ENCODE results near the gene KRT78.
A peak's percentile ranks its signal among the peaks of the same experiment; 100 is the strongest.
"Not testable (repeated sequence)": the region's sequence is repeated elsewhere in the genome, so short reads cannot be mapped to it uniquely, and the experiment has no call there.

The KRT78 gene

GRCh38 chr12:52871291-52872039, 22.7 kb upstream of the KRT78 start:
- DNase-seq = peak in 1 of 5 experiments; percentile 6

GRCh38 chr12:52870361-52871290, 21.8 kb upstream of the KRT78 start:
- peak; percentile 43 to 70 (median 64) for DNase-seq

- peak in 2 of 5 experiments; percentile 29 to 41 for DNase-seq
Observed at GRCh38 chr12:52867642-52868041, 18.8 kb upstream of the KRT78 start.

DNA sequence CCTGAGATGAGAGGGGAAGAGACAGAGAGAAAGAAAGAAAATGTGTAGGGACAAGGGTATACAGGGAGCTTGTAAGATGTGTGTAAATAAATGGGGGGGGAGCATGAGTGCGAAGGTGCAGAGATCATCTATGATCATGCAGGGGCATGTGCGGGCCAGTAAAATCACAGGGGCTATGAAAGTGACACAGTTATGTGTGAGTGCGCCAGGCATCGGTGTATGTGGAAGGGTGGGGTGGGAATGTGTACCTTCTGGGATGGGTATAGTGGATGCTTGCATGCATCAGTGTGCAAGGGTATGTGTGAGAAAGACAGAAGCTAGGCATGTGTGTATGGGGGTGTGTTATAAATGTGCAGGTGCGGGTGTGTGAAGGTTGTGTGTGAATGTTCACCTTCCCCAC, 18.4 kb upstream of the KRT78 start:
- no peak for DNase-seq

DNA sequence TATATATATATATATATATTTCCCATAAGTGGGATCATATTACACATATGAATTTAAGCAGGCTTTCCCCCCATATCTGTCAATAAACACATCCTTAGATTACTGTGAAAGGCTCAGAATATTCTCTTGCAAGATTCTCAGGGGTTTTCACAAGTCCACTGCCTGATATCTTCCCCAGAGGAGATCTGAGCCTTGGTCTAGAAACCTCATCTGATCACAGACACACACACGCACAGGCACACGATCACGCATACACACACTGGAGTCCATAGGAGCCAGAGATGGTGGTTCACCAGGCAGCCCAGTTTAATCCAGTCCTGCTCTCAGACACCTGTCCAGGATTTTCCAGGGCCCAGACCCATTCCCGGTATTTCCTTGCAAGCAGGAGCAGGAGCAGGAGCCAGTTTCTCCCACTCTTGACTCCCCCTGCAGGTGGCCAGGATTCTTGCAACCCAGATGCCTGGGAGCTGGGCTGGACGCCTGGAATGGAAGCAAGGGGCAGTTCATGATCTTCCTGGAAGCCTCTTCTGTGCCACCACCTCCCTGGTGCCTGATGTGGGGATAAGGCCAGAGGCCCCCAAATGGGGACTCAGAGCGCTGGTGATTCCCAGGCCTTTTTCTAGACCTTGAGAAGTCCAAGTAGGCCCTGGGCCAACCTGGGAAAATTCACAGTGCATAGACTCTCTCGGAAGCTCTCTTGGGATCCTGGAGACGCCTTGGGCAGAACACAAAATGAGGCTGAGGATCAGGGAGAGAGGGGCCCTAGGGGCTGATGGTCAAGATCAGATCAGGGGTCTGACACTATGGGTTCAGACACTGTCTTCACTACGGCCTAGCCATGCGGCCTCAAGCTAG, 16.5 kb upstream of the KRT78 start:
- peak in 1 of 5 experiments; percentile 26 for DNase-seq

- DNase-seq = no peak
Observed at GRCh38 chr12:52862023-52862422, 13.2 kb upstream of the KRT78 start.

DNA sequence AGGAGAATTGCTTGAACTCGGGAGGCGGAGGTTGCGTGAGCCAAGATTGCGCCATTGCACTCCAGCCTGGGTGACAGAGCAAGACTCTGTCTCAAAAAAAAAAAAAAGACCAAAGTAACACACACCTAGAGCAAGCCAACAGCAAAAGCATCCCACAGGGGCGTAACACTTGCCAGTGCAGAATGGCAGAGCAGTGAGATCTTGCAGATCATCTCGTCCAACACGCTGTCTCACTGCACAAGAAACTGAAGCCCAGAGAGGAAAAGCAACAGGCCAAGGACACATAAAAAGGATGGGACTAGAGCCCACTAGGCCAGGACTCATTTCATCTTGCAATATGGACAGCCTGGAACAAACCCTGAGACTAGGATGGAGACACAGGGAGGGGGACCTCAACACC, 12.7 kb upstream of the KRT78 start:
- no peak for DNase-seq

DNA sequence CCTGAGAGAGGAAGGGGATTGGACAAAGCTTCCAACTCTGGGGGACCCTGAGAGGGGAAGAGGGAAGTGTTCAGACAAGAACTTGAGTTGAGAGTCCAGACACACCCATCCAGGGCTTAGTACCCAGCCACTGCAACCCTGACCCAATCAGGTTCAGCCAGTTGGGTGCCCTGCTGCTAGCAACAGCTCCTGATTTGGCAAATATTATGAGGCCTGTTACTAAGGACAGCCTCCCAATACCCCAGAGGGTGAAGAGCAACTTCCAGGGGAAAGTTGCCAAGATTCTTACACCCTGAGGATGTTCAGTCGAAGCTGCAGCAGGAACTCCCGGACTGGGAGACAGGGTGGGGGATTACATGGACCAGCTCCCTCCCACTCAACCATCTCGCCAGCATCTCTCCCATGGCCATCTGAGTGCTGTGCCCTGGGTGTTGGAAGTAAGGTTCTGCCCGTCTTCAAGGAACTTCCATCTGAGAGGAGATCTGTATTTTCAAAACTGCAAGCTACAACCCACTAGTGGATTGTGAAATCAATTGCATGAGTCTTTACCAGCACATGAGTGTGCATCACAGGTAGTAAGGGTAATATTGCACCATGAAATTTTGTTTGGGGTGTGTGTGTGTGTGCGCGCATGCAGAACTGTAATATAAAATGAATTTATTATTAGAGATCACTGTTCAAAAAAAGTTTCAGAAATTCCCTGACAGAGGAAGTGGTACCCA, 11.5 kb upstream of the KRT78 start:
- DNase-seq = no peak

- no peak for DNase-seq
Observed at GRCh38 chr12:52857500-52857899, 8.7 kb upstream of the KRT78 start.

- no peak for DNase-seq
Observed at GRCh38 chr12:52856787-52857186, 8.0 kb upstream of the KRT78 start.

DNA sequence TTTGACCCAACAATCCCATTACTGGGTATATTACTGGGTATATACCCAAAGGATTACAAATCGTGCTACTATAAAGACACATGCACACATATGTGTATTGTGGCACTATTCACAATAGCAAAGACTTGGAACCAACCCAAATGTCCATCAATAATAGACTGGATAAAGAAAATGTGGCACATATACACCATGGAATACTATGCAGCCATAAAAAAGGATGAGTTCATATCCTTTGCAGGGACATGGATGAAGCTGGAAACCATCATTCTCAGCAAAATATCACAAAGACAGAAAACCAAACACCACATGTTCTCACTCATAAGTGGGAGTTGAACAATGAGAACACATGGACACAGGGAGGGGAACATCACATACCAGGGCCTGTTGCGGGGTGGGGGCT, 7.3 kb upstream of the KRT78 start:
- DNase-seq = not testable (repeated sequence)

DNA sequence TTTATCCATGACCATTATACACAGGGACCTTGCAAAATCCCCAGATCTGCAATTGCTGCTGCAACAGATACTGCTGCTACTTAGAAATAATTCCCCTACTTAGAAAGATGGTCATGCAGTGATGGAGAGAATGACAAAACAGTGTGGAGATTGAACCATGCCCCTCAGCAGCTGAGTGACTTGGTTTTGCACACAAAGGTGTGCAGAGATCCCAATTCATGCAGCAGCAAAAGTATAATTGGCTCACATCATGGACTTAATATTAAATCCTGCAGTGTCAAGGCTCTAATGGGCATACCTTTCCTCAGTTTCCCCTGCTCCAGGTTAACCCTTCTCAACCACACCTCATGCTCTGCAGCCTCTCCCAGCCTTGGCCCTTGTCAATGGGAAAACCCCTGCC, 3.0 kb upstream of the KRT78 start:
- no peak for DNase-seq

- no peak for DNase-seq
Observed at GRCh38 chr12:52850681-52851080, 1.9 kb upstream of the KRT78 start.

DNA sequence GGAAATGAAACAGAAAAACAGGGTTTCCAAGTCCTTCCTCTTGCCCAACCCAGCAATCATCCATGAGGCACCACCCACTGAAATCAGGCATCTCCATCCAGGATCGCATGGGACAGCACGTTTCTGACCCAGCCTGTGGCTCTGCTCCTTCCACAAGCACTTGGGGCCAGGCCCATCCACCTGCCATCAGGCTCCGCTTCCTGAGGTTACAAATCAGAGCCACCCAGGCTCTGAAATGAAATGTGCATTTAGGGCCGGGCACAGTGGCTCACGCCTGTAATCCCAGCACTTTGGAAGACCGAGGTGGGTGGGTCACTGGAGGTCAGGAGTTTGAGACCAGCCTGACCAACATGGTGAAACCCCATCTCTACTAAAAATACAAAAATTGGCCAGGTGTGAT, 717 bp upstream of the KRT78 start:
- no peak for DNase-seq

DNA sequence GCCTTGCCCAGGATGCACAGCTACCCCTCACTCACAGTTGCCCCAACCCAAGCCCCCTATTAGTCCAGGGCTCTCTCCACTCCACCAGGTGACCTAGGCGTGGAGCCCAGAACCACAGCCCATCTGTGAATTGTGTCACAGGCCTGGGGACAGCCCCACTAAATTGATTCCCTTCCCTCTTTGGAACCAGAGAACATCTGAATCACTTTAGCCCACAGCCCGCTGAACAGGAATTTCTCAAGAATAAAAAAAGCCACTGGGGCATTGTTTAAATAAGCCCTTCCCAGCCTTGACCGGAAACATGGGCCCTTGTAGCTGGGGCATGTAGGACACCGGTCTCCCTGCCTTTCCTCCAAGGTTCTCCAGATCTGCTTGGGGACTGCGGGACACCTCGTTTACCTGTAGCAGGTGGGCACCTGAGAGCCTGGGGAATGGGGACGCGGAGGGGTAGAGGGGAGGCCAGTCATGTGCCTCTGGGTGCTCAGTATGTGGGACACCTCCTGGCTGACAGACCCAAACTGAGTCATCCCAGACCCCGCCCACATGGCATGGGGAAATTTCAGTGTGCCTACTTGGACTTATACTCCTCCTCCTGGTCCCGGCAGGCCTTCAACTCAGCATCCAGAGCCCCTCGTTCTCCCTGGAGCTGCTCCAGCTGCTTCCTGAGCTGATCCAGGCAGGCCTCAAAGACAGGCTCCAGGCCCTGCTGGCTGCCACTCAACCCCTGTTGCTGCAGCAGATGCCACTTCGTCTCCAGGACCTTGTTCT, 1.3 kb downstream of the KRT78 start:
- no peak for DNase-seq

GRCh38 chr12:52846356-52846970, 2.3 kb downstream of the KRT78 start:
- DNase-seq = no peak

GRCh38 chr12:52845946-52846345, 2.8 kb downstream of the KRT78 start:
- no peak for DNase-seq

- DNase-seq = no peak
Observed at GRCh38 chr12:52844386-52844785, 4.4 kb downstream of the KRT78 start.

GRCh38 chr12:52839436-52840105, 9.2 kb downstream of the KRT78 start:
- no peak for DNase-seq
